PFSK-1 (cell line): Measurements from ENCODE around the gene FAM185A. TPM values are rescaled to one million over a fixed set of nuclear protein-coding genes. Genes with fewer than 3 reads are reported as not detected.

Experiments used
- FOXP2 ChIP-seq: optimal IDR thresholded peaks from 2 replicates; pipeline ENCODE3; 2011; ENCODE audit warnings: borderline replicate concordance, control low read depth, inconsistent platforms; ENCODE audit not compliant: insufficient read depth; ENCODE audit errors: extremely low read length, extremely low read depth
- POLR2AphosphoS5 ChIP-seq: IDR thresholded peaks from 2 replicates; pipeline ENCODE4 v1.6.1; 2012; ENCODE audit warnings: low read depth, mild to moderate bottlenecking, control low read depth, low read length, moderate library complexity
- SIN3A ChIP-seq: IDR thresholded peaks from 2 replicates; pipeline ENCODE4 v1.6.1; 2012; ENCODE audit warnings: mild to moderate bottlenecking, low read length, moderate library complexity, borderline replicate concordance; ENCODE audit not compliant: insufficient read depth
- TAF1 ChIP-seq: IDR thresholded peaks from 2 replicates; pipeline ENCODE4 v1.6.1; 2012; ENCODE audit warnings: low read length, control low read depth, borderline replicate concordance; ENCODE audit not compliant: insufficient read depth
- polyA plus RNA-seq: library from polyadenylated mRNA; unstranded; fragments of >200 nt; gene quantifications from one replicate; pipeline ENCODE4 v1.2.1, GENCODE V29; 2012; ENCODE audit warnings: low read depth, missing spikeins; ENCODE audit not compliant: insufficient read length
- TF ChIP-seq, protein P1 (sequence below), 2 experiments: IDR thresholded peaks; 2 replicates each; pipeline versions ENCODE4 v1.6.1 to v1.8.0; 2011 to 2012; ENCODE audit warnings: low read depth in 2 of 2, low read length in 2 of 2, control low read depth in 1 of 2, inconsistent platforms in 1 of 2, mild to moderate bottlenecking in 1 of 2, moderate library complexity in 1 of 2; ENCODE audit not compliant: insufficient read depth in 1 of 2

The FAM185A gene
- 3.4 TPM for polyA plus RNA-seq

DNA sequence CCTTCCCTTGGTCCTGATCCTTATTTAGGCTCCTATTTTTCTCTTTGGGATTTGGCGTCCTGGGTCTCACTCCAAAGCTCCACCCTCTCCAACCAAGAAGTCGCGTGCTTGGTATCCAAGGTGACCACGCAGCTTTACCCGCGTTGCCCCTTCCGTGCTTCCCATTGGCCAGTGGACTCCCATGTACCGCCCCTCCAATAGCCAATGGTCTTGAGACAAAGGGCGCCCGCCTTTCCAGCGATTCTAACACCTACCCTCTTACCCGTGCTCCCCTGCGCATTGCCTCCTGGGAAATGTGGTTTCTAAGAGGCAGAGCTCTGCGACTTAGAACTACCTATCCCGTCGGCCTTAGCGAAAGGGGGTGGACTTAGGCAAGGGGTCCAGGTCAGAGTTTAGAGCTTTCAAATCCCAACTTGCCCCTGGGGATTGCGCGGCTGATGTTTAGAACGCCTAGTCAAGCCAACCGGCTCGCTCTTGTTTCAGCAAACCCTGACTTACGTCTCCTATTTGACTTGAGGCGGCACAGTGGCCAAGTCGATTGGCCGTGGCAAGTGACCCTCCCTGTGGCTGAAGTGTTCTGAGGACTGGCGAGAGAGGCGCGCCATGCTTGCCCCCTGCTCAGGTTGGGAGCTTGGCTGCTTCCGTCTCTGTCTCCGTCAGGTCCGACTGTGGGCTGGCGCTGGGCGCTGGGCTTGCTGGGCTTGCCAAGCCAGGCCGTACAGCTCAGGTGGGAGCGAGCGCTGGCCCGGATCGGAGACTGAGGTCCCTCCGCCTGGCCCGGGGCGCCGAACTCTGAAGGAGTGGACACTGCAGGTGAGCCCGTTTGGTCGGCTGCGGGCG lies at the start of gene FAM185A:
FAM185A (plus strand) TSS at position 395 of the 840 bp plus-strand sequence; CDS start at position 604, 209 bp downstream.
- peak; percentile 51; the same call in 1 of the 2 replicates for TF ChIP-seq POLR2AphosphoS5
- TF ChIP-seq TAF1: 0 out of 2 replicates have a peak, but pooled peaks have one; percentile 23

DNA sequence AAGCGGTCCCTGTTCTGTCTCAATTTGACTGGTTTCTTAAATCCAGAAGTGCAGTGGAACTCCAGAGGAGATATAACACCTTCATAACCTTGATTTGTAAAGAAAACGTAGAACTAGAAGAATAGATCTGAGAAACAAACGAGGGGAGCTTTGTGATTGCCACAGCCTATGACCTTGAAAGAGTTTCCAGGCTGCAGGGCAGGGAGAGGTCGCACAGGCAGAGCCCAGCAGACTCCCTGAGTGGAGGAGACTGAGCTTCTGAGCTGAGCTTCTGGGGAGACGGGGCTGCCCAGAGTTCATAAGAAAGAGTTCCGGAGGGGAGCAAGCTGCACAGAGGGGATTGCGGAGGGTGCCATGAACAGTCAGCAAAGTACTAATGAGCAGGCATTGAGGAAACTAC lies 57.8 kb downstream of the FAM185A start:
- TF ChIP-seq SIN3A (no peak), TAF1 (no peak), POLR2AphosphoS5 (no peak), FOXP2 (no peak)
- TF ChIP-seq, protein P1, sequence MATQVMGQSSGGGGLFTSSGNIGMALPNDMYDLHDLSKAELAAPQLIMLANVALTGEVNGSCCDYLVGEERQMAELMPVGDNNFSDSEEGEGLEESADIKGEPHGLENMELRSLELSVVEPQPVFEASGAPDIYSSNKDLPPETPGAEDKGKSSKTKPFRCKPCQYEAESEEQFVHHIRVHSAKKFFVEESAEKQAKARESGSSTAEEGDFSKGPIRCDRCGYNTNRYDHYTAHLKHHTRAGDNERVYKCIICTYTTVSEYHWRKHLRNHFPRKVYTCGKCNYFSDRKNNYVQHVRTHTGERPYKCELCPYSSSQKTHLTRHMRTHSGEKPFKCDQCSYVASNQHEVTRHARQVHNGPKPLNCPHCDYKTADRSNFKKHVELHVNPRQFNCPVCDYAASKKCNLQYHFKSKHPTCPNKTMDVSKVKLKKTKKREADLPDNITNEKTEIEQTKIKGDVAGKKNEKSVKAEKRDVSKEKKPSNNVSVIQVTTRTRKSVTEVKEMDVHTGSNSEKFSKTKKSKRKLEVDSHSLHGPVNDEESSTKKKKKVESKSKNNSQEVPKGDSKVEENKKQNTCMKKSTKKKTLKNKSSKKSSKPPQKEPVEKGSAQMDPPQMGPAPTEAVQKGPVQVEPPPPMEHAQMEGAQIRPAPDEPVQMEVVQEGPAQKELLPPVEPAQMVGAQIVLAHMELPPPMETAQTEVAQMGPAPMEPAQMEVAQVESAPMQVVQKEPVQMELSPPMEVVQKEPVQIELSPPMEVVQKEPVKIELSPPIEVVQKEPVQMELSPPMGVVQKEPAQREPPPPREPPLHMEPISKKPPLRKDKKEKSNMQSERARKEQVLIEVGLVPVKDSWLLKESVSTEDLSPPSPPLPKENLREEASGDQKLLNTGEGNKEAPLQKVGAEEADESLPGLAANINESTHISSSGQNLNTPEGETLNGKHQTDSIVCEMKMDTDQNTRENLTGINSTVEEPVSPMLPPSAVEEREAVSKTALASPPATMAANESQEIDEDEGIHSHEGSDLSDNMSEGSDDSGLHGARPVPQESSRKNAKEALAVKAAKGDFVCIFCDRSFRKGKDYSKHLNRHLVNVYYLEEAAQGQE (IDR thresholded peaks at IDR 0.05; ENCODE audit: insufficient read depth in 1 of 2, low read depth in 2 of 2, low read length in 2 of 2): no peak

DNA sequence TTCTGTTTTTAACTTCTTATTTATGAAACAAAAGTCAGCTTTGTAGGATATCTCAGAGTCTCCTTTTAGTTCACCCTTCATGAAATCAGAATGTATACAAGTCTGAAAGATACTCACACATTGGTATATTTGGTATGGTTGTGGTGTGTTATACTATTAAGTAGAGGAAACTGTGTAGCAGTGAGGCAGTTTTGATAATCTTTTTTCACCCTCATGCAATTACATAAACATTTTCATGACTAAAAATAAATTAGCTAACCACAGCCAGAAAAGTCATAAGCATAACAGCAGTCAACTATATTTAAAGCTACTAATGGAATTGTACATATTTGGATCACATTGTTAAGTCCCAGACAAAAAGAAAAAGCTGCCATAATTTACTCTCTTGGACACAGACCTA lies 62.1 kb downstream of the FAM185A start:
- TF ChIP-seq, protein P1 (IDR thresholded peaks at IDR 0.05; ENCODE audit: insufficient read depth in 1 of 2, low read depth in 2 of 2, low read length in 2 of 2): no peak
- TF ChIP-seq TAF1 (no peak), SIN3A (no peak), FOXP2 (no peak), POLR2AphosphoS5 (no peak)

DNA sequence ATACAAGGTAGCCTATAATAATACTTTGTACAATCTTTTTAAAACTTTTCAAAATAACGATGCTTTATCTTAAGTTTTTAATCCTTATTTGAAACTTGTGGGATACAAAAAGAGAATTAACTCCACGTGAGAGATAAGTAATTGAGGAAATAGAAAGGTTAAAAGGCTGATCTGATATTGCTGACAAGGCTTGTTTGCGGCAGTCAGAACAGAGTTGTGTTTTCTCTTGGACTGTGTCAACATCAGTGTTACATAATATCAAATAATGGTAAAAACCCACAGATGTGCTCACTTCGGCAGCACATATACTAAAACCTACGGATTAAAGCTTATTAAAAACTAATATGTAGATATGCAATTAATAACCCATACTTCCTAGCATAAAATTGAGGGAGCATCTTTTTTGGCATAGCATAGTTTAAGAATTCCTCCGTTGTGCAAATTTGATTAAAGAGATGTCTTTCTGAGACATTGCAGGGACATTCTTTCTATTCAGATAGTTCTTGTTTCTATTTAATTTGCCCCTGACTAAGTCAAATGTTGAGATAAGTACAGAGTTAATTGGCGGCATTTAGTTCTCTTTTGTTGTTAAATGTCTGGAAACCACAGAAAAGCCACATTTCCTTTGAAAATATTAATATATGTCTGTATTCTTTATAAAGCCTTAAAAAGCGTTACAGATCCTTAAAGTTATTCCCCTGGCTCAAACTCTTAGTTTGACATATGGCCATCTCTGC lies 63.3 kb downstream of the FAM185A start:
- TF ChIP-seq SIN3A (no peak), FOXP2 (no peak), POLR2AphosphoS5 (no peak)
- TF ChIP-seq, protein P1 (IDR thresholded peaks at IDR 0.05; ENCODE audit: insufficient read depth in 1 of 2, low read depth in 2 of 2, low read length in 2 of 2): no peak

DNA sequence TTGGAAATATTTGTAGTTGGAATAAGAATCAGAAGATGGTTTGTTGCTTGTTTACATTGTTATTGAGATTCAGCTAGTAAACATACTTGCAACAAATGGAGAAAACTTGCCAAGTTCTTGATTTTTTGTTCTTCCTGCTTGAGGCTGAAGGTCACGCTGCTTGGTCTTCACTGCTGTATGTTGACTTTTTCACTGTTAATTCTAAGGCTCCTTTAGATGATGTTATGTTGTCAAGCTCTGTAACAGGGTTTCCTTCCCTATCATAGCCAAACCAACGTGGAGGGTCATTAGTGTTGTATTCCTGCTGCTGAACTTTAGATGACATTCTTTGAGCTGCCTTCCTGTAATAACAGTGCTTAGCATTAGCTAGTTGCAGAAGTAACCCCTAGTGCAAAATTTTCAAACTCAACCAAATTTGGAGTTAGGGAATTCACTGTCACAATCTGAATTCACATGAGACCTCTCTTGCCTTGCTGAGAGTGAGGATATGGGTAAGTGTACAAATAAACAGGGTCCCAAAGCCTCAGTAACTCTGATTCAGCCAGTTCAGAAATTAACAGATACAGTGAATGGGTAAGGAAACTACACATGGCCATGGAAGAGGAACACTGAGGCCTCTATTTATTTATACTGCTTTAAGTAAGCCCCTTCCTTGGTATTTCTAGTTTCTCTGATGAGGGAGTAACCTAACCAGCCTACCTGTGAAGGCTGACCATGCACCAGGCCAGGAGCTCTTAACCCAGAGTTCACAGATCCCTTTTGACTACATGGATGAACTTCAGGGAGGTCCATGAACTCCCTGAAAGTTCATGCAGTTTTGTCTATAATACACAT lies 64.6 kb downstream of the FAM185A start:
- TF ChIP-seq, protein P1 (IDR thresholded peaks at IDR 0.05; ENCODE audit: insufficient read depth in 1 of 2, low read depth in 2 of 2, low read length in 2 of 2): no peak
